NK-92 (cell line): ENCODE data around the gene CEACAM6.
"Not testable (repeated sequence)": the region's sequence is repeated elsewhere in the genome, so short reads cannot be mapped to it uniquely, and the experiment has no call there.

Experiments
- DNase-seq: peaks from one replicate; lab custom pipeline; 2025; ENCODE audit not compliant: unreplicated experiment; lab: John Stamatoyannopoulos, UW

The CEACAM6 gene

DNA sequence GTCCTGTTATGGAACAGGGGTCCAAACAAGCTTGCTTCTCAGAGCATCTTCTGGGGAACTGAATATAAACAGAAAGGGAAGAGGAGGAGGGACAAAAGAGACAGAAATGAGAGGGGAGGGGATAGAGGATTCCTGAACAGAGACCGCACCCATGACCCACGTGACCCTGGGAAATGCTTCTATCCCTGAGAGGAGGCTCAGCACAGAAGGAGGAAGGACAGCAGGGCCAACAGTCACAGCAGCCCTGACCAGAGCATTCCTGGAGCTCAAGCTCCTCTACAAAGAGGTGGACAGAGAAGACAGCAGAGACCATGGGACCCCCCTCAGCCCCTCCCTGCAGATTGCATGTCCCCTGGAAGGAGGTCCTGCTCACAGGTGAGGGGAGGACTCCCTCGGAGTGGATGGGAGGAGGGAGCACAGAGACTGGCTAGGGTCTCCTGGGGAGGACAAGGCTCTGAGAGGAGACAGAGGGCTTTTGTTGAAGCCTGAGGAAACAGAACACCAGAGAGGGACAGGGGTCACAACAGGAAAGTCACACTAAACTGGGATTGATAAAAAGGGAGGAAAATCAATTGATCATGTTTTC is at the start of gene CEACAM6:
CEACAM6 (plus strand) TSS at position 203 of the 586 bp plus-strand sequence; CDS start at position 312, 109 bp downstream.
- DNase-seq: no peak

DNA sequence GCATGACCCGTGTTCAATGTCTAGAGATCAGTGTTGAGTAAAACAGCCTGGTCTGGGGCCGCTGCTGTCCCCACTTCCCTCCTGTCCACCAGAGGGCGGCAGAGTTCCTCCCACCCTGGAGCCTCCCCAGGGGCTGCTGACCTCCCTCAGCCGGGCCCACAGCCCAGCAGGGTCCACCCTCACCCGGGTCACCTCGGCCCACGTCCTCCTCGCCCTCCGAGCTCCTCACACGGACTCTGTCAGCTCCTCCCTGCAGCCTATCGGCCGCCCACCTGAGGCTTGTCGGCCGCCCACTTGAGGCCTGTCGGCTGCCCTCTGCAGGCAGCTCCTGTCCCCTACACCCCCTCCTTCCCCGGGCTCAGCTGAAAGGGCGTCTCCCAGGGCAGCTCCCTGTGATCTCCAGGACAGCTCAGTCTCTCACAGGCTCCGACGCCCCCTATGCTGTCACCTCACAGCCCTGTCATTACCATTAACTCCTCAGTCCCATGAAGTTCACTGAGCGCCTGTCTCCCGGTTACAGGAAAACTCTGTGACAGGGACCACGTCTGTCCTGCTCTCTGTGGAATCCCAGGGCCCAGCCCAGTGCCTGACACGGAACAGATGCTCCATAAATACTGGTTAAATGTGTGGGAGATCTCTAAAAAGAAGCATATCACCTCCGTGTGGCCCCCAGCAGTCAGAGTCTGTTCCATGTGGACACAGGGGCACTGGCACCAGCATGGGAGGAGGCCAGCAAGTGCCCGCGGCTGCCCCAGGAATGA is 48.4 kb upstream of the CEACAM6 start:
- no peak for DNase-seq

DNA sequence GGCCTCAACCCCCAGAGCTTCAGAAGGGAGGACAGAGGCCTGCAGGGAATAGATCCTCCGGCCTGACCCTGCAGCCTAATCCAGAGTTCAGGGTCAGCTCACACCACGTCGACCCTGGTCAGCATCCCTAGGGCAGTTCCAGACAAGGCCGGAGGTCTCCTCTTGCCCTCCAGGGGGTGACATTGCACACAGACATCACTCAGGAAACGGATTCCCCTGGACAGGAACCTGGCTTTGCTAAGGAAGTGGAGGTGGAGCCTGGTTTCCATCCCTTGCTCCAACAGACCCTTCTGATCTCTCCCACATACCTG is 47.9 kb upstream of the CEACAM6 start:
- DNase-seq: no peak

DNA sequence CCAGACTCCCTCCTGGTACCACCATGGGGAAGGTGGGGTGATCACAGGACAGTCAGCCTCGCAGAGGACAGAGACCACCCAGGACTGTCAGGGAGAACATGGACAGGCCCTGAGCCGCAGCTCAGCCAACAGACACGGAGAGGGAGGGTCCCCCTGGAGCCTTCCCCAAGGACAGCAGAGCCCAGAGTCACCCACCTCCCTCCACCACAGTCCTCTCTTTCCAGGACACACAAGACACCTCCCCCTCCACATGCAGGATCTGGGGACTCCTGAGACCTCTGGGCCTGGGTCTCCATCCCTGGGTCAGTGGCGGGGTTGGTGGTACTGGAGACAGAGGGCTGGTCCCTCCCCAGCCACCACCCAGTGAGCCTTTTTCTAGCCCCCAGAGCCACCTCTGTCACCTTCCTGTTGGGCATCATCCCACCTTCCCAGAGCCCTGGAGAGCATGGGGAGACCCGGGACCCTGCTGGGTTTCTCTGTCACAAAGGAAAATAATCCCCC is 47.4 kb upstream of the CEACAM6 start:
- no peak for DNase-seq

DNA sequence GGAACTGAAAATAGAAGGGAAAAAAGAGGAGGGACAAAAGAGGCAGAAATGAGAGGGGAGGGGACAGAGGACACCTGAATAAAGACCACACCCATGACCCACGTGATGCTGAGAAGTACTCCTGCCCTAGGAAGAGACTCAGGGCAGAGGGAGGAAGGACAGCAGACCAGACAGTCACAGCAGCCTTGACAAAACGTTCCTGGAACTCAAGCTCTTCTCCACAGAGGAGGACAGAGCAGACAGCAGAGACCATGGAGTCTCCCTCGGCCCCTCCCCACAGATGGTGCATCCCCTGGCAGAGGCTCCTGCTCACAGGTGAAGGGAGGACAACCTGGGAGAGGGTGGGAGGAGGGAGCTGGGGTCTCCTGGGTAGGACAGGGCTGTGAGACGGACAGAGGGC is 46.8 kb upstream of the CEACAM6 start, which contains the start of gene CEACAM5:
CEACAM5 (plus strand) TSS at position 146 of the 400 bp plus-strand sequence; CDS start at position 252, 106 bp downstream.
- no peak for DNase-seq

- not testable (repeated sequence) for DNase-seq
Observed at GRCh38 chr19:41709516-41709915, 45.8 kb upstream of the CEACAM6 start.

- DNase-seq: no peak
Observed at GRCh38 chr19:41709951-41710645, 45.2 kb upstream of the CEACAM6 start.

- DNase-seq: no peak
Observed at GRCh38 chr19:41711376-41712261, 43.7 kb upstream of the CEACAM6 start.

DNA sequence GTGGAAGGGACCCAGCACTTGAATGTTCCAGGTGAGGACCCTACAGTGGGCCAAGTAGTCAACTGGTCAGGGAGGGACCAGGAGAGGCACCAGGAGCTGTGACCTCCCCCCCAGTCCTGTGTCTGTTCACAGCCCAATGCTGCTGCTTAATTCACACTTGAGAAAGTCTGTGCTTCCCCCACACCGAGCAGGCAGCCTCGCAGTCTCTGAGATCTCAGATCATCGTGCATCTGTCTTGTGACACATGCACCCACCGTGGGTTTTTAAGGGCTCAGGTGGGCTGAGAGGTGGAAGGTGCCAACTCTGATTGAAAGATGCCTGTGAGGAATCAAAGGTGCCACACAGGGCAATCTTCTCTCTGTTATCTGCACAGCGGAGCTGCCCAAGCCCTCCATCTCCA is 40.7 kb upstream of the CEACAM6 start:
- DNase-seq: no peak

- no peak for DNase-seq
Observed at GRCh38 chr19:41718761-41719160, 36.6 kb upstream of the CEACAM6 start.

- DNase-seq: no peak
Observed at GRCh38 chr19:41720103-41720502, 35.2 kb upstream of the CEACAM6 start.

- no peak for DNase-seq
Observed at GRCh38 chr19:41726493-41726892, 28.8 kb upstream of the CEACAM6 start.

GRCh38 chr19:41734156-41734555 is 21.2 kb upstream of the CEACAM6 start:
- no peak for DNase-seq

- no peak for DNase-seq
Observed at GRCh38 chr19:41734585-41734984, 20.7 kb upstream of the CEACAM6 start.

DNA sequence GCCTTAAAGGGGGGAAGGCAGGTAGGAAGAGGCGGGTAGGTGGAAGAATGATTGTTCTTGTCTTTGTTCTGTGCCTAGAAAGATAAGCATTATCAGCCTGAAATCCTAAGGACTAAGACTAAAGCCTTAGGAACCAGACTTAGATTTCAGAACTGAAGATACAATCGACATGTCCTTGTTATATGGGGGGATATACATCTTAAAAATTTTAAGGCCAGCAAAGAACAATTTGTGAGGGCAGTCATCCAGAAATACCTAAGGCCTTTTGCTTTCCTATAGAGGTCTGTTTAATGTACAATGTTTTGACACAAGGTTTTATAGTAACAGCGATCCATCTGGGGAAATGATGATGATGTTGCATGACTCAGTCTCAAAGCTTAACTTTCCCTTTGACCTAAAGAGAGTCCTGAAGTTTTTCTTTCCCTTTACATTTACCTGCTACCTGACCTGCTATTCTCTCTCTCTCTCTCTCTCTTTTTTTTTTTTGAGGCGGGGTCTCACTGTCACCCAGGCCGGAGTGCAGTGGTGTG is 20.2 kb upstream of the CEACAM6 start:
- no peak for DNase-seq

GRCh38 chr19:41739361-41739760 is 16.0 kb upstream of the CEACAM6 start:
- no peak for DNase-seq

GRCh38 chr19:41740415-41741243 is 14.7 kb upstream of the CEACAM6 start:
- DNase-seq: no peak

GRCh38 chr19:41741244-41741554 is 14.1 kb upstream of the CEACAM6 start:
- DNase-seq: no peak

GRCh38 chr19:41744850-41745249 is 10.5 kb upstream of the CEACAM6 start:
- no peak for DNase-seq

- DNase-seq: no peak
Observed at GRCh38 chr19:41745756-41746155, 9.6 kb upstream of the CEACAM6 start.
